SK-N-SH (cell line): Measurements from ENCODE around the gene DCDC1. TPM values are rescaled to one million over a fixed set of nuclear protein-coding genes. Genes with fewer than 3 reads are reported as not detected.

ENCODE experiments used
- CTCF ChIA-PET: fragments of 300-600, 350-600 bp; formaldehyde crosslinking; extraction: SDS; loops from one replicate; lab custom pipeline; 2021; lab: Yijun Ruan, JAX
- POLR2A ChIA-PET: fragments of 350-600 bp; sonication (Branson Sonifier 250); formaldehyde crosslinking; extraction: SDS; loops from one replicate; lab custom pipeline; 2020; ENCODE audit warnings: antibody characterized with exemption, inconsistent platforms; lab: Yijun Ruan, JAX
- DNase-seq: peaks from one replicate; pipeline ENCODE4 v3.0.0; 2012
- H2AFZ ChIP-seq: fragments of 200-600 bp; sonication (generic); 2 replicates; pipeline ENCODE4 v1.8.1; 2016; ENCODE audit warnings: antibody characterized with exemption, mild to moderate bottlenecking, low read depth
- H3F3A ChIP-seq: fragments of 200-600 bp; sonication (generic); replicated peaks from 2 replicates; pipeline ENCODE3; 2016; ENCODE audit warnings: antibody characterized with exemption, mild to moderate bottlenecking; ENCODE audit not compliant: insufficient read depth
- H3K27ac ChIP-seq, 2 experiments: fragments of 200-500 bp in 1 of 2; fragments of 200-600 bp in 1 of 2; sonication (Bioruptor generic) in 1 of 2; sonication (generic), shearing (Covaris generic) in 1 of 2; 2 replicates each; pipeline versions ENCODE4 v1.5.1 to v1.6.1; 2014 to 2016; ENCODE audit warnings: low read depth in 2 of 2, inconsistent platforms in 1 of 2, low read length in 1 of 2, mild to moderate bottlenecking in 1 of 2, mixed read lengths in 1 of 2
- H3K27me3 ChIP-seq: fragments of 200-600 bp; sonication (generic), shearing (Covaris generic); 2 replicates; pipeline ENCODE4 v1.6.1; 2016; ENCODE audit warnings: mixed run types; ENCODE audit not compliant: insufficient read depth
- H3K36me3 ChIP-seq, 2 experiments: fragments of 200-500 bp in 1 of 2; fragments of 200-600 bp in 1 of 2; sonication (Bioruptor generic) in 1 of 2; sonication (generic) in 1 of 2; replicated peaks in 1 of 2; 2 replicates each; pipeline versions ENCODE3 to v1.5.1; 2014 to 2016; ENCODE audit warnings: low read length in 1 of 2, mild to moderate bottlenecking in 1 of 2; ENCODE audit not compliant: insufficient read depth in 2 of 2, control insufficient read depth in 1 of 2
- H3K4me1 ChIP-seq, 2 experiments: fragments of 200-500 bp in 1 of 2; fragments of 200-600 bp in 1 of 2; sonication (Bioruptor generic) in 1 of 2; sonication (generic), shearing (Covaris generic) in 1 of 2; 2 replicates each; pipeline versions ENCODE4 v1.5.1 to v1.6.1; 2014 to 2016; ENCODE audit warnings: low read depth in 1 of 2, low read length in 1 of 2, mixed run types in 1 of 2; ENCODE audit not compliant: insufficient read depth in 2 of 2, control insufficient read depth in 1 of 2
- H3K4me2 ChIP-seq: fragments of 200-600 bp; sonication (generic), shearing (Covaris generic); 2 replicates; pipeline ENCODE4 v1.6.1; 2017; ENCODE audit warnings: mixed run types
- H3K4me3 ChIP-seq, 2 experiments: fragments of 200-500 bp in 1 of 2; fragments of 200-600 bp in 1 of 2; sonication (Bioruptor generic) in 1 of 2; sonication (generic), shearing (Covaris generic) in 1 of 2; 2 replicates each; pipeline versions ENCODE4 v1.5.1 to v1.8.1; 2014 to 2016; ENCODE audit warnings: low read depth in 2 of 2, inconsistent platforms in 1 of 2, low read length in 1 of 2, mild to moderate bottlenecking in 1 of 2, mixed read lengths in 1 of 2, moderate library complexity in 1 of 2
- H3K79me2 ChIP-seq: fragments of 200-600 bp; sonication (generic); 2 replicates; pipeline ENCODE4 v1.8.1; 2017; ENCODE audit warnings: mild to moderate bottlenecking; ENCODE audit not compliant: insufficient read depth
- H3K9ac ChIP-seq: fragments of 200-600 bp; sonication (generic); 2 replicates; pipeline ENCODE4 v1.6.1; 2017; ENCODE audit warnings: mixed run types
- H3K9me2 ChIP-seq: fragments of 200-600 bp; sonication (generic); 2 replicates; pipeline ENCODE4 v1.6.1; 2017; ENCODE audit warnings: mixed run types
- H3K9me3 ChIP-seq: fragments of 200-600 bp; sonication (generic); 2 replicates; pipeline ENCODE4 v1.6.1; 2017; ENCODE audit warnings: mixed run types, mild to moderate bottlenecking, moderate library complexity
- H4K20me1 ChIP-seq: fragments of 200-600 bp; sonication (generic); 2 replicates; pipeline ENCODE4 v1.6.1; 2017; ENCODE audit warnings: mild to moderate bottlenecking, mixed run types; ENCODE audit not compliant: insufficient read depth
- CTCF ChIP-seq: fragments of 200-600 bp; sonication (generic); IDR thresholded peaks from 2 replicates; pipeline ENCODE4 v1.6.1; 2017; ENCODE audit warnings: antibody characterized with exemption, mild to moderate bottlenecking, moderate library complexity
- FOSL2 ChIP-seq: IDR thresholded peaks from 2 replicates; pipeline ENCODE4 v1.4.0; 2012; ENCODE audit warnings: low read depth, mild to moderate bottlenecking, moderate library complexity, borderline replicate concordance
- JUND ChIP-seq: IDR thresholded peaks from 2 replicates; pipeline ENCODE4 v1.4.0; 2012
- RCOR1 ChIP-seq: fragments of 150-350 bp; IDR thresholded peaks from 2 replicates; pipeline ENCODE4 v1.6.1; 2017; ENCODE audit warnings: antibody characterized with exemption, low read length
- REST ChIP-seq: IDR thresholded peaks from 2 replicates; pipeline ENCODE4 v1.6.1; 2012; ENCODE audit warnings: mild to moderate bottlenecking, low read depth, low read length, moderate library complexity
- TEAD4 ChIP-seq: IDR thresholded peaks from 2 replicates; pipeline ENCODE4 v1.4.0; 2012; ENCODE audit warnings: mild to moderate bottlenecking, borderline replicate concordance; ENCODE audit not compliant: insufficient read depth
- WGBS: methylation state at CpG from one replicate; pipeline ENCODE4 v1.1.6; 2017; ENCODE audit warnings: low lambda C conversion rate; 5-methylcytosine and 5-hydroxymethylcytosine counted together
- polyA plus RNA-seq, 3 experiments: library from polyadenylated mRNA; depleted of rRNA; stranded (reverse); fragments of >200 nt; gene quantifications; 2 replicates each; pipeline ENCODE4 v1.2.3, GENCODE V29; 2012

Gene DCDC1
- polyA plus RNA-seq, 1 of the 3 experiments (the other 2 are of a cell fraction) = 0.12 TPM

- no peak for TF ChIP-seq REST
These were observed 443.4 kb downstream of the DCDC1 start (continued) for GRCh38 chr11:30926130-30926529.

- Histone ChIP-seq H2AFZ (no peak overlapping the region), H4K20me1 (no peaks in the 10 kb centered on the region), H3K27me3 (no peaks in the 10 kb centered on the region), H3K4me2 (no peak overlapping the region), H3K9ac (no peak overlapping the region), H3K27ac (no peak overlapping the region), H3K79me2 (no peaks in the 10 kb centered on the region), H3K4me3 (no peak overlapping the region), H3K9me2 (no peaks in the 10 kb centered on the region), H3K9me3 (no peaks in the 10 kb centered on the region), H3K4me1 (peaks cover 0 to 3% of the 10 kb centered on the region in 2 experiments; a peak in 1 of 4 replicates), H3F3A (no peaks in the 10 kb centered on the region), H3K36me3 (no peaks in the 10 kb centered on the region)
- DNase-seq = no peak
- 25% methylated on average over 3 of the region's 3 CpGs for WGBS
- CTCF ChIA-PET = interaction anchor here (1.7 to 1.9 kb wide), 2 partner anchors 725 to 793 kb away, joined by 5 to 7 read pairs; no protein-coding TSS in a partner anchor
- no peak for TF ChIP-seq REST
- TF ChIP-seq TEAD4 = no peak
- no peak for TF ChIP-seq FOSL2
- TF ChIP-seq JUND = no peak
- TF ChIP-seq RCOR1 = no peak
- TF ChIP-seq CTCF = no peak
- POLR2A ChIA-PET = no interaction called here
These were observed 447.7 kb downstream of the DCDC1 start for GRCh38 chr11:30921811-30922210.
